Renal cortex interstitium (tissue), 11 donors: ENCODE results near the gene DNAH9. TPM values are rescaled to one million over a fixed set of nuclear protein-coding genes. Genes with fewer than 3 reads are reported as not detected.
A peak's percentile ranks its signal among the peaks of the same experiment; 100 is the strongest.

Experiments used
- DNase-seq, 11 donors: peaks; one replicate each; pipeline ENCODE4 v3.0.0-alpha.2; 2013; ENCODE audit warnings: low read depth in 9 of 11, low spot score in 4 of 11; ENCODE audit errors: extremely low read depth in 1 of 11
- polyA plus RNA-seq, 3 donors: library from polyadenylated mRNA; unstranded; fragments of 120-200 nt; gene quantifications; one replicate each; pipeline ENCODE4 v1.2.1, GENCODE V29; 2013; ENCODE audit not compliant: insufficient read length in 3 of 3

The DNAH9 gene
- polyA plus RNA-seq, 3 donors = 4.6 to 6.2 (median 5.1) TPM

DNA sequence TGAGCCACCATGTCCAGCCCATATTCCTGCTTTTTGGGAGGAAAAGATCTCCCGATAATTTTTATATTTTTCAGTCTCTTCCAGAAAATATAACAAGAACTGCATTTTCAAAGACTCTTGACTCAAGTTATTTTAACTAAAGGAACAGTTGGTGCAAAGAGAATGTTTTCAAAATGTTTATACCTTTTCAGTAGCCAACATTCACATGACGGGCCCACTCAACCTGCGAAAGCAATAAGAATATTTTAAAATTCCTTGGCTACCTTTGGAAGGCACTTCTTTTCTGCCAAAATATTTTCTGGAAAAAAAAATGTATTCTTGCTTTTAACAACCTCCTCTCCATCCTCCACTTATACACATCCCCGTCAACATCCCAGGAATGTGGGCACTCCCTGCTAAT is 258.7 kb downstream of the DNAH9 start:
- no peak for DNase-seq

DNA sequence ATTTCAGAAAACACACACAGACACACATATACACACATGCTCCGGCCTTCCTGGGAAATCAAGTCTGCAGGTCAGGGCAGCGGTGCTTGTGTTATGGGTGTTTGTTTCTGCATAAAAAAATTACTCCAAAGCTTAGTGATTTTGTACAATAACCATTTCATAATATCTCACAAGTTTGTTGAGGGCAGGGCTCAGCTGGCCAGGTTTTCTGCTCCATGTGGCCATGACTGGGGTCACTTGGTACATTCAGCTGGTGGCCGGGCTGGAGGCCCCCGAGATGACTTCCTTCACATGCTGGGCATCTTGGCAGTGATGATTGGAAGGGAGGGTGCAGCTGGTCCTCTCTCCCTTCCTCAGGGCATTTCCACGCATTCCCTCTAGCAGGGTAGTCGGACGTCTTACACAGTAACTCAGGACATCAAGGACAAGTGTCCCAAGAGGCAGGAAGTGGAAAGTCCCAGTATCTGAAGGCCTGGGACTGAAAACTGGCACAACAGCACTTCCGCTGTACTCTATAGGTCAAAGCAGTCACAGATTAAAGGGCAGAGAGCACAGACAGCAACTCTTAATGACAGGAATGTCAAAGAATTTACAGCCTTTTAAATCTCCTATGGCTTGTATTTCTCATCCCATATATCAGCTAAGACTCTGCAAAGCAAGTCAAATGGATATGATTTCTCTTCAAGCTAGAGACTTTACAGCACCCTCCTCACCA is 271.6 kb downstream of the DNAH9 start:
- no peak for DNase-seq

DNA sequence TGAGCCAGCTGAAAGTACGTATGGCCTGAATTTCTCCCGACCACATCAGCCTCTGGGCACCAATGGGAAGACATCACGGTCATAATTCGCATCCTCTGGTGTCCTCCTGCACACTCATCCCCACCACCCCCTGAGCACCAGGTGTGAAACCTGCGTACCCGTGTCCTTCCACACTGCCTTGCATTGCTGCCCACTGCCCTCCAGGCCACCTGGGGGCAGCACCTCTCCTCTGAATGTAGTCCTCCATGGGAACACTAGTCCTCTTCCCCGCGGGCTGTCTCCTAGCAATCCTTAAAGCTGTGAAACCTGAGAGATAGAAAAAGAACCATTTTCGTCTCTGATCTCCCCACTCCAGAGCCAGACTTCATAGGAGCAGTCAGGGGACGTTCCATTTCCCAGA is 273.5 kb downstream of the DNAH9 start:
- DNase-seq = no peak

DNA sequence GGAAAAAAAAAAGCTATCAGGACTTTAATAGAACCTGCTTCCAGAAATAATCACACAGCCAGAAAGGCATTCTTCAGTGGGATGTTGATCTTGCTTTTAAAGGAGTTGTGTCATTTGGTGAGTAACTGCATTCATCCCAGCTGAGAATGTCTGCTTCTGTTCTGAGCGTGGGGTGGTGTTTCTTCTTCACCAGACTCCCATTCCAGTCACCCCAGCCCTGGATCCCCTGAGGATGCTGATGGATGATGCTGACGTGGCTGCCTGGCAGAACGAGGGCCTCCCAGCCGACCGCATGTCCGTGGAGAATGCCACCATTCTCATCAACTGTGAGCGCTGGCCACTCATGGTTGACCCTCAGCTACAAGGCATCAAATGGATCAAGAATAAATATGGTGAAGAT is 276.5 kb downstream of the DNAH9 start:
- no peak for DNase-seq

DNA sequence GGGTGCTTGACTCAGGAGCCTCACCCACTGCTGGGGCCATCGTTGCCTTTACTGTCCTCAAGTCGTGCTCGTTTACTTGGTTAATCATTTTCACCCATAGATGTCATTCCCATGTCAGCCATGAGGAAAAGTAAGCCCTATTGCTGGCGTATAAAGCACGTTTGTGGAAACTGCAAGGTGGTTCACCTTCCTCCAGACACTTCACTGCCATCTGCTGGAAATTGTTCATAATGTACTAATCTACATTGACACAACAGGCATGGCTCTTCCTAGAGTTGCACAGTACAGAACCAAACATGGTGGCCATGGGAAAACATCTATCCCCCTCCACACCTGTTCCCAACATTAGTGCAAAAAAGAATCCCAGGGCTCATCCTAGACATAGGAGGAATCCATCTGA is 282.4 kb downstream of the DNAH9 start:
- DNase-seq = peak in 8 of 11 donors; percentile 18 to 47 (median 26)

DNA sequence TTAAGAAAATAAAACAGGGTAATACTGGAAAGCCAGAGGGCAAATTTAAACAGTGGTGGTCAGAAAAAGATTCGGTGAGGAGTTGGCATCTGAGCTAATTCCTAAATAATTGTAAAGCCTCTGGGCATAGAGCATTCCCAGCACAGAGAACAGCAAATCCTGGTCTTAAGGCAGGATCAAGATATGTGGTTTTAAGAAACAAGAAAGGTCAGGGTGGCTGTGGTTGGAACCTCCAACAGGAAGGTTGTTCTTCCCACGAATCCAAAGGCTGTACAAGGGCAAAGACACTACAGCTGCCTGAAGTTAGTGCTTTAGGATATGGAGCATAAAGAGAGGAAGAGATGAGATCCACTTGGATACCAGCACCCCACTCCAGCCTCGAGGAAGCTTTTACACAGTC is 284.4 kb downstream of the DNAH9 start:
- no peak for DNase-seq

DNA sequence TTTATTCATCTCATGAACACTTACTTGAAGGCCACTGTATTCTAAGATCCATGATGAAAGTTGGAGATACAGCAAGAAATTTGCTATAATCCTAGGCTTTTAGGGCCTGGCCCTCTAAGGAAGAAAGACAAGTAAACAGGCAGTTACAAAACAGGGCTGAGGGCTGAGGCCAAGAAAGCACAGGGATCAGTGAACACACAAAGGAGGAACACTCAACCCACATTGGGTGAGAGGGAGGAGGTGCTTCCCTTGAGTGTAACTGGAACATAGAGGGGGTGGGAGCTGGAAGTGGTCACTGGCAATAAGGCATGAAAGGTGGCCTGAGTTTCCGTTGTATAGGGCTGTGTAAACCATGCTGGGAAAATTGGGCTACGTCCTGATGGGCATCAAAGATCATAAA is 286.8 kb downstream of the DNAH9 start:
- DNase-seq = no peak

DNA sequence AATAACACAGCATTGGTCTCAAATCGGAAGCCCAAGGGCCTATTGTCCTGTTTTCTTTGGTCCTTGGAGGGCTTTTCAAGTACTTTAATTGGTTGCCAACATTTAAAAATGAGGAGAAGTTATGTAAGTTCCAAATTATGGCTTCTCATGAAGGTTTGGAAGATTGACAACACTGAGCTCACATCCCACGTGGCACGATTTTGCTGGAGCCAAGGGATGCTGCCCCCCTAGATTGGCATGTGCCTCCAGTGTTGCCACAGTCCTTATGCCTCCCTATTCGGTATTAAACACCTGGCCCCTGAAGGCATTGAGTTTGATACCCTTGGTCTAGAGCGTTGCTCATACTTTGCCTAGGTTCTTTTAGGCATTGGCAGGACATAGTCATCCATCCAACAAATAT is 291.0 kb downstream of the DNAH9 start:
- no peak for DNase-seq

DNA sequence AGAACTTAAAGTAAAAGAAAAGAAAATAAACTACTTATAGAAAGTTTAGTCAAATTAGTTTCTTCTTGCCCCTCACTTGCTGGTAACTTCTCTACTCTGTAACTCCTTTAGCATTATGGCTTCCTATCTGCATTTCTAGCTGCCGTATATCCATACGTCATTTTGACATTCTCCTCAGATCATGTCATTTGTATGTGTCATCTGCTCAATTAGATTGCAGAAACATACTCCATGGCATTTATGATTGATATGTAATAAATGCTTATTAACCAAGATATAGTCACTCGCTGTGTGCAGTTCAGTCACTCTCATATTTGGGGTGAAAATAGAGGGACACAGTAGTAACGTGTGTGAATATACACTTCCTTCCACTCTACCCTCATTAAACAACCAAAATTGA is 295.6 kb downstream of the DNAH9 start:
- no peak for DNase-seq

DNA sequence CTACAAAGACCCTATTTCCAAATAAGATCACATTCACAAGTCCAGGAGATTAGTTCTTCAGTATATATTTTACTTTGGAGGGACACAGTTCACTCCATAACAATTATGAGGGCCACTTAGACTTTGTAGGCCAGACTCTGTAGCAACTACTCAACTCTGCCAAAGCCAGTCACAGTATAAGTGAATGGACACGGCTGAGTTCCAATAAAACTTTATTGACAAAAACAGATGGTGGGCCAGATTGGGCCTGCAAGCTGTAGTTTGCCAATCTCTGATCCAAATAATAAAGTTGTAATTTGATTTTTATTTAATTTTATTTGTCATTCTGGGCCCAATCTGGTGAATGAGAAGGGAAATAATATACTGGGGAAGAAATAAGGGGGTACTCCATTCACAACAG is 297.9 kb downstream of the DNAH9 start:
- DNase-seq = no peak

DNA sequence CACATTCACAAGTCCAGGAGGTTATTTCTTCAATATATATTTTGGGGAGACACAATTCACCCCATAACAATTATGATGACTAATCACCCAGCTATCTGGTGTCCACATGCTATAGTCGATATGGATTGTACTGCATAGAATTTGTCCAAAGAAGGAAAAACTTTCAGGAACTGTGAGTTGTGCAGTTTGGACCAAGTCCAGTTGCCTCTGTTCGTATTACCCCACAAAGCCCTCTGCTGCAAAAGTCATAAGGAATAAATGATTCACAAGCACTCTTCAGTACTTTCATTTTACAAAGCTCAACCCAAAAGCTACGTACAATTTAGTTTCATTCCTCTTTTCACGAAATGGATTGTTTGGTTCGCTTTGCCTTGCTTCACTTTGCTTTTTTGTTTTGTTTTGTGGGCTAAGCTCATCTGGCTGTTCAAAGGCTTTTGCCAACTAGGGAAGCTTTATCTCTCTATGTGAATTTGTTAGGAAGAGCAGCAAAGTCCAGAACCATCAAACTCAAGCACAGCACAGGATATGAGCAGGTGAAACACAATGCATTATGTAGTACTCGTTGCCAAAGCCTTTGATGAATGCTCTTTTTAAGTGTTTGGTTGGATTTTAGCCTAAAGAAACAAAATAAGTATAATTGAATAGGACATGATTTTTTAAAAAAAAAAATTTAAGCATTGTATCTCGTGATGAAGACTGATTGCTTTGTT is 300.4 kb downstream of the DNAH9 start:
- DNase-seq = no peak

DNA sequence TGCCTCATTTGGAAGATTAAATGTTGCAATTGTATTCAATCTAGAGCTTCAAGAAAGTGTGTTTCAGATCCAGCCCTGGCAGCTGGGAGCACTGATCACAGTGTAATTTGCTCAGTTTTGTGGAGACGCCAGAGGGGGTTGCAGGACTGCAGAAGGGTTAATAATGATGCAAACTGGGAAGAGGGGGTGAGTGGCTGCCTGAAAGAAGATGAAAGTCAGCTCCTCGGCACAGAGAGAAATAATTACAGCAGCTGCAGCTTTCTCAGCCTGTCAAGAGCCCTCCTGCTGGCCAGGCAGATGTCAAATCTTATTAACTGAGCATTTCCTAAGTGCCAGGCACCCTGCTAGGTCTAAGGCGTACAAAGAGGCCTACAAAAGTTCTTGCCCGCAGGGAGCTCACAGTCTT is 301.3 kb downstream of the DNAH9 start:
- no peak for DNase-seq

DNA sequence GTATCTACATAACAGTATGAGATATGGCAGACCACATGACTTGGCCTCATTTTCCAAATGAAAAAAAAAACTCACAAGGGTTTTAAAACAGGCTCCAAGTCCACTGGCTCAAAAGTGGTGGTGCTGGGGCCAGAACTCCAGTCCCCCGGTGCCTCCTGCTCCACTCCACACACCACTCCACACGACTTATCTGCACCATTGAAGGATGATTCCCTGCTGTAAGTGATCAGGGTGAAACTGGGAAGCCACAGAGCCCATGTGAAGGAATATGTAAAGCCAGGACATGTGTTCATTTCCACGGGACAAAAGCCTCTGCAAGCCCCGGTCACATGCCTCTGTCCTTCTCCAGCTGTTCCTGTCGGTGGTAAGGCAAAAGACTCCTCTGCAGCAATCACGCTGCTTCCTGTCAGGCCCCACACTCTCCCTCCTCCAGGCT is 301.8 kb downstream of the DNAH9 start:
- DNase-seq = peak in 2 of 11 donors; percentile 21 to 27

DNA sequence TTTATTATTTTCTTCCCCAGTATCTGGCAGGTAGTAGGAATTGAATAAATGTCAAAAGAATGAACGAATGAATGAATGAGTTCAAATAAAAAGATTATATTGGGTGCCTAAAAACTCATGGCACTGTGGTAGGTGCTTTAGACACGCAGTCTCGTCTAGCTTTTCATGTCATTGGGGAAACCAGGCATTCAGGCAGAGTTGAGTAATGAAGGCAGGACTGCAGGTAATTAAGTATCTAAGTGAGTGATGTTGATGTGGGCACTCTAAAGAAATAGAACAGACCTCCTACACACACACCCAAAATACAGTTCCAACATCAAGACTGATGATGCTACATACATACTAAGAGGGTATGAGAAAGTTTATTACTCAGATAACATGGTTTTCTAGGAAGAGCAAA is 302.4 kb downstream of the DNAH9 start:
- DNase-seq = no peak

DNA sequence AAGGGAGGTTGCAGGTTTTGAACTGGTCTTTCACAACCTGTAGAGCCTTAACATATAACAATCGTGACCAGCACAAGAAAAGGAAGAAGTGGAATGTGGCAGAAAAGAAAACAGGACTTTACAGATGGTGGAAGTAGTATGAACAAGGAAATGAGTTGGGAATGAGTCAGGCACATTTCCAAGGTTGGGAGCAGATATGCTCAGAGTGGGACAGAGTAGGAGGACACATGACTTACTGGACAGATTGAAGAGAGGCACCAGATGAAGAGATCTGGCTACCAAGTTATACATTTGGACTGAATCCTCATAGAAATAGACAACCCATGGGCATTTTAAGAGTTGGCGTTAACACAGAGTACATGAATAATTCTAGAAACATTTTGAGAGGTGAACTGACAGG is 303.7 kb downstream of the DNAH9 start:
- no peak for DNase-seq

DNA sequence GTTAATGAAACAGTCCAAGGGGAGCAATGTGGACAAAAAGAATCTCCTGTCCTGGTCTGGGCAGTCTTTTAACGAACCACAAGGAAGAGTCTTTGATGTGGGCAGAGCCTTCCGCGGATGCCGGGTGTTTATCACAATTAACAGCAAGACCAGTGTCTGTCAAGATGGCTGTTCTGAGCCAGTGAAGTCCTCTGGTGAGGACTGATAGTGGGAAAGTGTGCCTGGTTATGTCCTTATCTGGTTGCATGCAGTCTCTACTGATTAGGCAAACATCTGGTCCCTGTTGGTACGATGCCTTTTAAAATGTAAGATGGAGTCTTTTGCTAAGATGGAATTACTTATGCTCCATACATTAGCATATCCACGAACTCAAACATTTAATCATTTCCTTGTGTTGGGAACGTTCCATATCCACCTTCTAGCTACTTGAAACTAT is 310.5 kb downstream of the DNAH9 start:
- DNase-seq = no peak

DNA sequence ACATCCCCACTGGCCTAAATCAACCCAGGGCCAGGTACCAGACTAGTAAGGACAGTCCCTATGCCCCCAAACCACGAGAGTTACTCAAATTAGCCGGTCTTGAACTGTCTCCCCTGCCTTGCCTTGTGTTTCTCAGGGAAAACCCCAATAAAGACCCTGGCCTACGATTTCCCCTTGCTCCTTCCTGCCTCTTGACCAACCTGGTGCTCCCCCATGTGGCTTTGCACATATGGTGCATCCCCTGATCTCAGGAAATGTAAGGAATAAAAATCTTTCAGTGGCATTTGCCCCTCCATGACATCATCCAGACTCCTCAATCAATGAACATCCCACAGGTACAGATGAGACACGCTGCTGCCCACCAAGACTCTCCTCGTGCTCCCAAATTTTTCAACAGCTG is 311.1 kb downstream of the DNAH9 start:
- DNase-seq = no peak

DNA sequence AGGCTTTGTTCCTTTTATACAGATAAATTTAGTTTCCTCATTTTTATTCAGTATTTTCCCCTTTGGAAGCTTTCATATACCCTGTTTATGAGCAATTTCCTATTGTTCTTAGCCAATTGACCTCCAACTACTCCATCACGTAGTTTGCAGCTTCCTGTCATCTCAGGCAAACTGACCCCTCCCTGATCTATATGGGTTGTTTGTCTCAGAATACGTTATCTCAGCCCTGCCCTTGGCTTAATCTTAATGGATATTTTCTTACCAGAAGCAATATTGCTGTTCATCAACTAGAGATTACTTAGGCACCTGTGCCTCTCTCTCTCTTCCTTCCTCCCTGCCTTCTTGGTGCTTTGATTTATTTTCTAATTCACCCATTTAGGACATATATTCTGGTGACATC is 317.8 kb downstream of the DNAH9 start:
- no peak for DNase-seq

DNA sequence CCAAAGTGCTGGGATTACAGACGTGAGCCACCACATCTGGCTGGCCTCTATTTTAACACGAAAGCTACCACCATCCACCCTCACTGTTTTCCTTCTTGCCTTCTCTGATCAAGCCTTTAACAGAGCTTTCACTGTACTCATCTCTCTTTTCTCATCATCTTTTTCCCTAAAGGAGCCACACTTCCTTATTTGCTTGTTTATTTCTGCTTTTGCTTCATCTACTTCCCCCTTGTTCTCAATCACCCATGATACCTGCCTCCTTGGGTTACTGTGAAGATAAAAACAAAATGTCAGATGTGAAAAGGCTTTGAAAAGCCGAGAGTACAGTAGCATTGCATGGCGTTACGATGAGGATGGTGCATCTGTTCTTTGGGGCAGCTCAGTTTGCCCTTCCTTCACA is 319.1 kb downstream of the DNAH9 start:
- DNase-seq = no peak

DNA sequence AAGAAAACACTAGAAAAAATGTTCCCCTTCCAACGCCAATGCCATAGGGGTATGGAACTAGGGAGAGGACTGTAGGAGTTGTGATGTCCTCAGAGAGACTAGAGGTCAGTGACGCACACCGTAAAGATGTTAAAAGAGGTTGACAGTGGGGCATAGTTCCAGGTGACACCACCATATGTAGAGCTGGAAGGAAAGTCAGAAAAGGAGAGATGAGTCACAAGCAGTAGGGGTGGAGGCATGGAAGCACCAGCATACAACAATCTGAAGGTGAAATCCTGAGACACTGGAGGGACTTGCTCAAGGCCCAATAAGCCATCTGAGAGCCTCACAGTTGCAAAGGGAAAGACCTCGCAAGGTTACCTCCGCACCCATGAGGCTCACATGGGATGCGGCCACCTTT is 323.0 kb downstream of the DNAH9 start:
- DNase-seq = no peak

DNA sequence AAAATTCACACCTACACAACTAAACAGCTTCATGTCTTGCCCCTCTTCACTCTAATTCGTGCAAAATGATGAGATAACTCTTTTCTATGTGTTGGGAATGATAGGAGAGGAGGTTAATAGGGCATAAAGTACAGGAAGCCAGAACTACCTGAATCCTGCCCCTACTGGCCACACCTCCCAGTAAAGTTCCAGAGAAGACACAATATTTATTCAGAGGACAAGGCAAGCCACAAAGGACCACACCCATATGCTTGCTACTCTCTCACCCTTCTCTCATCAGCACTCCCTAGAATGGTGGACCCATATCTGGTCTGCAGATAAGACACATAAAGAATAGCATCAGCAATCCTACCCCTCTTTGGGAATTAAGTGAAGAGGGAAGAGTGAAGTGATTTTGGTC is 324.4 kb downstream of the DNAH9 start:
- no peak for DNase-seq
